Astrocyte (in vitro differentiated cells and primary cell): ENCODE data around the gene GPR15LG. TPM values are rescaled to one million over a fixed set of nuclear protein-coding genes. Genes with fewer than 3 reads are reported as not detected.

ENCODE experiments used
- DNase-seq: peaks from one replicate; pipeline ENCODE4 v3.0.0-alpha.2; 2010; ENCODE audit warnings: low read depth
- FAIRE-seq: peaks from 2 replicates; lab custom pipeline; 2011; peaks lifted over from hg19 to GRCh38; lab: Jason Lieb, UNC
- H2AFZ ChIP-seq: 2 replicates; pipeline ENCODE4 v1.6.0; 2012; ENCODE audit warnings: low read depth, low read length, inconsistent platforms
- H3K27ac ChIP-seq: 2 replicates; pipeline ENCODE4 v1.5.1; 2011; ENCODE audit warnings: low read depth, low read length, inconsistent platforms
- H3K27me3 ChIP-seq: 2 replicates; pipeline ENCODE4 v1.6.0; 2011; ENCODE audit warnings: low read length, inconsistent platforms; ENCODE audit not compliant: insufficient read depth
- H3K36me3 ChIP-seq: 2 replicates; pipeline ENCODE4 v1.5.1; 2011; ENCODE audit warnings: low read length, inconsistent platforms; ENCODE audit not compliant: insufficient read depth
- H3K4me1 ChIP-seq: 2 replicates; pipeline ENCODE4 v1.5.1; 2011; ENCODE audit warnings: low read length, inconsistent platforms; ENCODE audit not compliant: insufficient read depth
- H3K4me2 ChIP-seq: 2 replicates; pipeline ENCODE4 v1.6.0; 2012; ENCODE audit warnings: low read length, inconsistent platforms
- H3K4me3 ChIP-seq: 2 replicates; pipeline ENCODE4 v1.5.1; 2011; ENCODE audit warnings: low read depth, mild to moderate bottlenecking, low read length, inconsistent platforms; ENCODE audit not compliant: insufficient read depth
- H3K79me2 ChIP-seq: 2 replicates; pipeline ENCODE4 v1.6.0; 2012; ENCODE audit warnings: mild to moderate bottlenecking, low read length, inconsistent platforms; ENCODE audit not compliant: insufficient read depth
- H3K9ac ChIP-seq: 2 replicates; pipeline ENCODE4 v1.6.0; 2012; ENCODE audit warnings: mild to moderate bottlenecking, low read length, inconsistent platforms
- H3K9me3 ChIP-seq: 2 replicates; pipeline ENCODE4 v1.5.1; 2012; ENCODE audit warnings: low read depth, mild to moderate bottlenecking, low read length, inconsistent platforms; ENCODE audit not compliant: insufficient read depth
- H4K20me1 ChIP-seq: 2 replicates; pipeline ENCODE4 v1.6.0; 2012; ENCODE audit warnings: low read length, inconsistent platforms; ENCODE audit not compliant: insufficient read depth
- H3K27ac Mint-ChIP-seq: one replicate; pipeline ENCODE4 v1.8.0; 2021; ENCODE audit warnings: mild to moderate bottlenecking, mixed read lengths; ENCODE audit not compliant: unreplicated experiment
- H3K27me3 Mint-ChIP-seq: one replicate; pipeline ENCODE4 v1.8.0; 2021; ENCODE audit warnings: low read depth, mixed read lengths; ENCODE audit not compliant: unreplicated experiment
- H3K36me3 Mint-ChIP-seq: one replicate; pipeline ENCODE4 v1.8.0; 2021; ENCODE audit warnings: low read depth, mixed read lengths; ENCODE audit not compliant: unreplicated experiment
- H3K4me1 Mint-ChIP-seq: one replicate; pipeline ENCODE4 v1.8.0; 2021; ENCODE audit warnings: low read depth, mixed read lengths; ENCODE audit not compliant: unreplicated experiment
- H3K4me3 Mint-ChIP-seq: one replicate; pipeline ENCODE4 v1.8.0; 2021; ENCODE audit warnings: mild to moderate bottlenecking, moderate library complexity, mixed read lengths; ENCODE audit not compliant: unreplicated experiment
- H3K9me3 Mint-ChIP-seq: one replicate; pipeline ENCODE4 v1.8.0; 2021; ENCODE audit warnings: mild to moderate bottlenecking, mixed read lengths; ENCODE audit not compliant: unreplicated experiment
- EZH2 ChIP-seq: IDR thresholded peaks from 2 replicates; pipeline ENCODE4 v1.6.1; 2012; ENCODE audit warnings: mild to moderate bottlenecking, low read length, inconsistent platforms; ENCODE audit not compliant: insufficient read depth
- total RNA-seq: library from RNA; stranded (reverse); gene quantifications from 2 replicates; pipeline ENCODE4 v1.2.1, GENCODE V29; 2021
- TF ChIP-seq, protein P1 (sequence below): IDR thresholded peaks from 2 replicates; pipeline ENCODE4 v1.5.1; 2011; ENCODE audit warnings: low read depth, mild to moderate bottlenecking, inconsistent platforms, low read length, moderate library complexity; ENCODE audit not compliant: insufficient read depth

GPR15LG gene
- total RNA-seq, 1 donor from 2014 or later: not detected

GRCh38 chr10:84193327-84193726 is 19.7 kb downstream of the GPR15LG start:
- H3K4me1 Mint-ChIP-seq: no peaks in the 10 kb centered on the region
- H2AFZ ChIP-seq: no peak overlapping the region
- H3K27ac ChIP-seq: no peak overlapping the region
- no peaks in the 10 kb centered on the region for H3K79me2 ChIP-seq
- H3K4me2 ChIP-seq: no peak overlapping the region
- H3K27me3 Mint-ChIP-seq: peaks cover 65% of the 10 kb centered on the region
- no peak overlapping the region for H3K4me3 ChIP-seq
- DNase-seq: no peak
- no peak overlapping the region for H3K4me3 Mint-ChIP-seq
- no peaks in the 10 kb centered on the region for H3K4me1 ChIP-seq
- FAIRE-seq: no peak
- no peaks in the 10 kb centered on the region for H3K9me3 Mint-ChIP-seq
- no peaks in the 10 kb centered on the region for H3K36me3 ChIP-seq
- no peaks in the 10 kb centered on the region for H3K9me3 ChIP-seq
- H3K9ac ChIP-seq: no peak overlapping the region
- peaks cover 3% of the 10 kb centered on the region for H3K36me3 Mint-ChIP-seq
- no peak for TF ChIP-seq EZH2
- TF ChIP-seq, protein P1, sequence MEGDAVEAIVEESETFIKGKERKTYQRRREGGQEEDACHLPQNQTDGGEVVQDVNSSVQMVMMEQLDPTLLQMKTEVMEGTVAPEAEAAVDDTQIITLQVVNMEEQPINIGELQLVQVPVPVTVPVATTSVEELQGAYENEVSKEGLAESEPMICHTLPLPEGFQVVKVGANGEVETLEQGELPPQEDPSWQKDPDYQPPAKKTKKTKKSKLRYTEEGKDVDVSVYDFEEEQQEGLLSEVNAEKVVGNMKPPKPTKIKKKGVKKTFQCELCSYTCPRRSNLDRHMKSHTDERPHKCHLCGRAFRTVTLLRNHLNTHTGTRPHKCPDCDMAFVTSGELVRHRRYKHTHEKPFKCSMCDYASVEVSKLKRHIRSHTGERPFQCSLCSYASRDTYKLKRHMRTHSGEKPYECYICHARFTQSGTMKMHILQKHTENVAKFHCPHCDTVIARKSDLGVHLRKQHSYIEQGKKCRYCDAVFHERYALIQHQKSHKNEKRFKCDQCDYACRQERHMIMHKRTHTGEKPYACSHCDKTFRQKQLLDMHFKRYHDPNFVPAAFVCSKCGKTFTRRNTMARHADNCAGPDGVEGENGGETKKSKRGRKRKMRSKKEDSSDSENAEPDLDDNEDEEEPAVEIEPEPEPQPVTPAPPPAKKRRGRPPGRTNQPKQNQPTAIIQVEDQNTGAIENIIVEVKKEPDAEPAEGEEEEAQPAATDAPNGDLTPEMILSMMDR: no peak
- no peaks in the 10 kb centered on the region for H4K20me1 ChIP-seq
- peaks cover 26% of the 10 kb centered on the region for H3K27me3 ChIP-seq
- H3K27ac Mint-ChIP-seq: no peak overlapping the region

- DNase-seq (no peak), FAIRE-seq (no peak)
- Histone ChIP-seq H3K27me3 (peaks cover 26% of the 10 kb centered on the region), H4K20me1 (no peaks in the 10 kb centered on the region), H3K36me3 (no peaks in the 10 kb centered on the region), H3K4me1 (no peaks in the 10 kb centered on the region), H3K27ac (no peak overlapping the region), H3K4me3 (no peak overlapping the region), H2AFZ (peak overlapping the region; percentile 41), H3K4me2 (peak overlapping the region; percentile 80), H3K9me3 (no peaks in the 10 kb centered on the region), H3K9ac (no peak overlapping the region), H3K79me2 (no peaks in the 10 kb centered on the region)
- Mint-ChIP-seq H3K9me3 (no peaks in the 10 kb centered on the region), H3K4me3 (no peak overlapping the region), H3K4me1 (no peaks in the 10 kb centered on the region), H3K27me3 (peaks cover 68% of the 10 kb centered on the region), H3K36me3 (peaks cover 3% of the 10 kb centered on the region), H3K27ac (no peak overlapping the region)
- TF ChIP-seq, protein P1: no peak
- TF ChIP-seq EZH2: no peak
These were observed 20.3 kb downstream of the GPR15LG start for GRCh38 chr10:84193846-84194423.

- Mint-ChIP-seq H3K36me3 (peaks cover 3% of the 10 kb centered on the region), H3K4me1 (no peaks in the 10 kb centered on the region), H3K27me3 (peaks cover 73% of the 10 kb centered on the region), H3K9me3 (no peaks in the 10 kb centered on the region), H3K27ac (no peak within 1 kb of the TSS), H3K4me3 (peak within 1 kb of the TSS; percentile 27)
- Histone ChIP-seq H3K4me2 (peak within 1 kb of the TSS; percentile 80), H3K36me3 (no peaks in the 10 kb centered on the region), H3K79me2 (no peaks in the 10 kb centered on the region), H3K4me1 (no peaks in the 10 kb centered on the region), H4K20me1 (no peaks in the 10 kb centered on the region), H3K9ac (no peak within 1 kb of the TSS), H3K27ac (no peak within 1 kb of the TSS), H2AFZ (peak within 1 kb of the TSS; percentile 69), H3K9me3 (no peaks in the 10 kb centered on the region), H3K27me3 (peaks cover 26% of the 10 kb centered on the region), H3K4me3 (no peak within 1 kb of the TSS)
- FAIRE-seq: no peak
- DNase-seq: no peak
- TF ChIP-seq, protein P1: no peak
- peak; percentile 79 for TF ChIP-seq EZH2
These were observed 20.9 kb downstream of the GPR15LG start, which contains the start of gene CDHR1 for GRCh38 chr10:84194424-84195043. CDHR1 (plus strand) TSS chr10:84194537; CDS start chr10:84194761, 224 bp downstream.
